Activated CD8-positive, alpha-beta T cell treated with anti-CD3 and anti-CD28 coated beads, Interleukin-2, amount 10 ng/mL, durations not matched to agents 7 days and 5 days (primary cell): ENCODE data around the gene HSPB8. TPM values are rescaled to one million over a fixed set of nuclear protein-coding genes. Genes with fewer than 3 reads are reported as not detected.
"Not testable (repeated sequence)": the region's sequence is repeated elsewhere in the genome, so short reads cannot be mapped to it uniquely, and the experiment has no call there.

ENCODE experiments used
- ATAC-seq: fragments of 150-1000 bp; cut with Tn5 transposase; one replicate; pipeline ENCODE4 v1.10.0; 2021; ENCODE audit warnings: moderate library complexity
- CTCF ChIA-PET: fragments of 350-600 bp; sonication (Branson Sonifier 250); formaldehyde crosslinking; loops from one replicate; lab custom pipeline; 2021; ENCODE audit warnings: antibody characterized with exemption; lab: Charles Lee
- POLR2A ChIA-PET: fragments of 350-600 bp; sonication (Branson Sonifier 250); formaldehyde crosslinking; loops from one replicate; lab custom pipeline; 2021; ENCODE audit warnings: antibody characterized with exemption; lab: Charles Lee
- DNase-seq: peaks from one replicate; pipeline ENCODE4 v3.0.0-alpha.2; 2020
- H3K27ac Mint-ChIP-seq: one replicate; pipeline ENCODE4 v1.8.0; 2021; ENCODE audit warnings: mild to moderate bottlenecking, mixed read lengths
- H3K27me3 Mint-ChIP-seq: one replicate; pipeline ENCODE4 v1.8.0; 2021; ENCODE audit warnings: low read depth, mixed read lengths
- H3K36me3 Mint-ChIP-seq: one replicate; pipeline ENCODE4 v1.8.0; 2021; ENCODE audit warnings: low read depth, mixed read lengths
- H3K4me1 Mint-ChIP-seq: one replicate; pipeline ENCODE4 v1.8.0; 2021; ENCODE audit warnings: low read depth, mixed read lengths
- H3K4me3 Mint-ChIP-seq: one replicate; pipeline ENCODE4 v1.8.0; 2021; ENCODE audit warnings: mild to moderate bottlenecking, mixed read lengths
- H3K9me3 Mint-ChIP-seq: one replicate; pipeline ENCODE4 v1.8.0; 2022; ENCODE audit warnings: mixed read lengths; ENCODE audit not compliant: insufficient read depth
- total RNA-seq, 2 experiments: library from RNA; stranded (reverse); gene quantifications; one replicate each; pipeline ENCODE4 v1.2.3, GENCODE V29; 2021

The HSPB8 gene
- total RNA-seq, 2 experiments from 2014 or later: not detected

DNA sequence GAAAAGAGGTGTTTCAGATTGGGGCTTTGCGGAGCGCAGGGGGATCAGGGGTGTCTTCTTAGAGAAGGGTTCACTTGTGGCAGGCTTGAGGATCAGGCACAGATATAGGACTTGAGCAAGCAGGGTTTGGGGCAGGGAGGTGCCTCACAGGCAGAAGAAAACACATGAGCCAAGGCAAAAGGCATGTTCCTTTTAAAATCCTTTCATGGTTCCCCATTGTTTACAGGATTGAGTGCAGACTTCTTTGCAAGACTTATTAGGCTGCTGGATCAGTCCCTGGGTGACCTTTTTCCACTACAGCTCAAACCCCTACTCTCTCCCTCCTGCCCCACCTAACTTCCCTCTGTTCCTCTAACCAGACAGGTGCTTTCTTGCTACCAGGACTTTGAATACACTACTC, 19.7 kb downstream of the HSPB8 start:
- no peaks in the 10 kb centered on the region for H3K9me3 Mint-ChIP-seq
- ChIA-PET CTCF (no interaction called here), POLR2A (no interaction called here)
- DNase-seq (no peak), ATAC-seq (no peak)
- no peaks in the 10 kb centered on the region for H3K4me1 Mint-ChIP-seq
- H3K4me3 Mint-ChIP-seq: no peak overlapping the region
- H3K27ac Mint-ChIP-seq: no peak overlapping the region
- no peaks in the 10 kb centered on the region for H3K36me3 Mint-ChIP-seq
- no peaks in the 10 kb centered on the region for H3K27me3 Mint-ChIP-seq

DNA sequence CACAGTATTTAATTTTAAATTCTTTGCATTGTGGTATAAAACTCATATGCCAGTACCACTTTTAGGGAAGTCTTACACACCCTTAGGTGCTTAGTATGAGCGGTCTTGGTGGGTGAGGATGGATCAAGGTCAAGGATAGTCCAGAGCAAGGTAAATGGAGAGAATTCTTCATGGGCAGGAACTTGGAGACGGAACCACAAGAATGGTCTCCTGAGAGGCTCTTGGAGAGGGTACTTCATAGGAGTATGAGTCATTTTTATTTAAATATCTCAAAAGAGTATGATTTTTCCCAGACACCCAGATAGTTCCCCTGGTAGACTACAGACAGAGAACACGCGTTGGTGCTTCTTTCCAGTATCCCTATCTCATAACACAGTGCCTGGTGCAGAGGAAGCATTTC, 21.9 kb downstream of the HSPB8 start:
- ATAC-seq: no peak
- H3K9me3 Mint-ChIP-seq: no peaks in the 10 kb centered on the region

DNA sequence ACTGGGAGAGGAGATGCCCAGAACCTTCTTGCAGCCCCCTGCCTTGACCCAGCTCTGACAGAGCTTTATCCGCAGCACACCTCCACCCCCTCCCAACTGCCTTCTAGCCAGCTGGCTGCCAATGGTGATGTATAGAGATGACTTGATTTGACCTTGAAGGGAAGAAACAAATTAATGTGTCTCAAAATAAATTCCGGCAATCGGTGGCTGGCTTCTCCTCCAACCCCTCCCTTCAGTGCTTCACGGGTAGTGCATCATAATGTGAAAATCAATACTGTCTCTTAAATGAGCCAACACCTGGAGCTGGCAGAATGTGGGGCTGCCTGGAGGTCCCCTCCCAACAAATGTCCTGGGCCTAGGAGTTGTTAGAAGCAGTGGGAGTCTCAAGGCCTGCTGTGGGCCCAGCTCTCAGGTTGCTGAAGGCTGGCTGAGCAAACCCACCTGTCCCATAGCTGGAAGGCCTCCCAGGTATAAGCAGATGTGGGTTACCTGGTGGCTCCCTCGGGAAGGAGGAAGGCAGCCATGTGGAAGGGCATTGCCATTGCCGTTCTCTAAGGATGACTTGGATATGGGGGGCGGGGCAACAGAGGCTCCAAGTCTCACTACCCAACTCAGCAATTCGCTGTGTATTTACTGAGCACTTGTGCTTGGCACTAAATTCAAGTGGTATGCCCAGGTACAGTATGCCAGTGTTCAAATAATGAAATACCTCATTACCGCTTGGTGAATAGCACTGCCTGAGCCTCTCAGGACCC, 23.2 kb downstream of the HSPB8 start:
- CTCF ChIA-PET: no interaction called here
- ATAC-seq: no peak

More for the DNA sequence above, 21.9 kb downstream of the HSPB8 start:
- no peak for DNase-seq
- H3K27me3 Mint-ChIP-seq: no peaks in the 10 kb centered on the region
- no peaks in the 10 kb centered on the region for H3K36me3 Mint-ChIP-seq
- no peak overlapping the region for H3K4me3 Mint-ChIP-seq
- no peak overlapping the region for H3K27ac Mint-ChIP-seq
- POLR2A ChIA-PET: no interaction called here
- no peaks in the 10 kb centered on the region for H3K4me1 Mint-ChIP-seq
- CTCF ChIA-PET: no interaction called here

DNA sequence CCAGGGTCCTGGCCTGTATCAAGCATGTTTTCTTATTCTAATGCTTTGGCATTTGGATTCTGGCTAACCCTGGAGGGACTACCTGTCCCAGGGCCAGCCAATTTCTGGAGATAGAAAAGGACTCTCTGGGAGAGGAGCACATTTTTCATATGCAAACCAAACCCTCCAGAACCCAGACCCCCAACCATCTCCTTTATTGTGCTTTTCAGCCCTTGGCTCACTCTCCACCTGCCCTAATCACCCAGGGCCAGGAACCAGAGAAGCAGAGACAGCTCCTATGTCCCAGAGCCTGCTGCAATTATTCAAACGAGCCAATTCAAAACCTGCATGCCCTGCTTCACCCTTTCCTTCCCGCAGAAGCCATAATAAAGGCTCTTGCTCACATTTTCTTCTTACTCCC, 23.8 kb downstream of the HSPB8 start:
- no peak for DNase-seq
- ChIA-PET CTCF (no interaction called here), POLR2A (no interaction called here)
- no peaks in the 10 kb centered on the region for H3K27me3 Mint-ChIP-seq
- no peak overlapping the region for H3K27ac Mint-ChIP-seq
- no peaks in the 10 kb centered on the region for H3K4me1 Mint-ChIP-seq
- H3K36me3 Mint-ChIP-seq: no peaks in the 10 kb centered on the region
- ATAC-seq: no peak
- H3K4me3 Mint-ChIP-seq: no peak overlapping the region
- no peaks in the 10 kb centered on the region for H3K9me3 Mint-ChIP-seq

More for the DNA sequence above, 23.2 kb downstream of the HSPB8 start:
- H3K27me3 Mint-ChIP-seq: no peaks in the 10 kb centered on the region
- no peaks in the 10 kb centered on the region for H3K9me3 Mint-ChIP-seq
- H3K4me3 Mint-ChIP-seq: no peak overlapping the region
- H3K27ac Mint-ChIP-seq: no peak overlapping the region
- no peak for DNase-seq
- no peaks in the 10 kb centered on the region for H3K36me3 Mint-ChIP-seq
- POLR2A ChIA-PET: no interaction called here
- no peaks in the 10 kb centered on the region for H3K4me1 Mint-ChIP-seq

DNA sequence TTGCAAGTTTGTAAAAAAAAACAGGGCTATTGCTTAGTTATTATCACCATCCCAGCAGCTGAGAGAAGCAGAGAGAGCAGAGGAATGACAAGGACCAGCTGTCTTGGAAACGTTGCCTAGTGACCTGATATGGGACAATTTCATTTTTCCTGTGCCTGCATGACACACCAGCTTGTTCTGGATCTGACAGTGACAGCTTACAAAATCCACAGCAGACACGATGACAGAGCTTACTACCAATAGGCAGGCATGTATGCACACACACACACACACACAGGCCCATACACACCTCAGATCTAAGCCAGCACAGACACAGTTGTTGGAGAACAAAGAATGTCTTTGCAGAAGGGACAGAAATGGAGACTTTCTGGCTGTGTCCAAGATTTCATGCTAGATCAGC, 25.4 kb downstream of the HSPB8 start:
- DNase-seq (no peak), ATAC-seq (no peak)
- Mint-ChIP-seq H3K27me3 (no peaks in the 10 kb centered on the region), H3K4me1 (no peaks in the 10 kb centered on the region), H3K27ac (no peak overlapping the region), H3K9me3 (no peaks in the 10 kb centered on the region), H3K36me3 (no peaks in the 10 kb centered on the region), H3K4me3 (no peak overlapping the region)
- ChIA-PET POLR2A (no interaction called here), CTCF (no interaction called here)

DNA sequence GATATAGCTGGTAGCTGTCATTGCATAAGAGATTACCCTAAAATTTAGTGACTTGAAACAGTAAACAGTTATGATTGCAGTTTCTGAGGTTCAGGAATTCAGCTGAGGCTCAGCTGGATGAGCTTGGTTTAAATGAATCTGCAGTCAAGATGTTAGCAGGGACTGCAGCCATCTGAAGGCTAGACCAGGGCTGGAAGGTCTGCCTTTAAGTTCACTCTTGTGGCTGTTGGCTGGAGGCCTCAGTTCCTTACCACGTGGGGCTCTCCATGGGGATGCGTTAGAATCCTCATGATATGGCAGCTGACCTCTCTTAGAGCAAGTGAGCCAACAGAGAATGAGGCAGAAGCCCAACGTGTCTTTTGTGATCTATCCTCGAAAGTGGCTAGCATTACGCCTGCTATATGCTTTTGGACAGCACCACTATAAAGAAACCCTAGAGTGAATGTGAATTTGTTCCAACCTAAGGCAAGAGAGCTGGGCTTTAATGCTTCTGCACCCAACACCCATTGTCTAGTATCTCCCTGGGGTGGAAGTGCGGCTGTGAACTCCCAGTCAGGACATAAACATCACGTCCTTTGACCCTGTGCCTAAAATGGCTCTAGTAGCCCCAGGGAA, 26.0 kb downstream of the HSPB8 start:
- Mint-ChIP-seq H3K9me3 (no peaks in the 10 kb centered on the region), H3K27me3 (no peaks in the 10 kb centered on the region), H3K27ac (no peak overlapping the region), H3K4me3 (no peak overlapping the region), H3K36me3 (no peaks in the 10 kb centered on the region), H3K4me1 (no peaks in the 10 kb centered on the region)
- CTCF ChIA-PET: no interaction called here
- POLR2A ChIA-PET: no interaction called here
- DNase-seq (no peak), ATAC-seq (no peak)

DNA sequence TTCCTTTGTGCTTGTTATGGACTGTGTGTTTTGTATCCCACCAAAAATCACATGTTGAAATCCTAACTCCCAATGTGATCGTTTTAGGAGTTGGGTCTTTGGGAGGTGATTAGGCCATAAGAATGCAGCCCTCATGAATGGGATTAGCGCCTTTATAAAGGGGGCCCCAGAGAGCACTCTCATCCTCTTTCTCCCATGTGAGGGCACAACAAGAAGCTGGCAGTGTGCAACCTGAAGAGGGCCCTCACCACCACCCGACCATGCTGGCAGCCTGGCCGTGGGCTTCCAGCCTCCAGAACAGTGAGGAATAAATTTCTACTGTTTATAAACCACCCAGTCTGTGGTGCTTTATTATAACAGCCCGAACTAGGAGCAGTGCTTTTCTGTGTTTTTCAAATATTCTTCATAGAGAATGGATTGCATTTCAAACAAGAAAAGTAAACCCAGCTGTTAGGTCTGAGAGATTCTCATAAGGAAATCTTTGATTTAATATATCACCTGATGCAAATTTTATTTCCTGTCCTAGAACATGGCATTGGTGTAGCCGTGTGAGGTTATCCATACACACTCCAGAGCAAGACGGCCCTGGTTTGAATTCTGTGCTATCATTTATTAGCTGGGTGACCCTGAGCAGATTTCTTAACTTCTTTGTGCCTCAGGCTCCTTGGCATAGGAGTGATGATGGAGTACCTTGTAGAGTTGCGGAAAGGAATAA, 27.8 kb downstream of the HSPB8 start:
- CTCF ChIA-PET: no interaction called here
- no peak overlapping the region for H3K27ac Mint-ChIP-seq

DNA sequence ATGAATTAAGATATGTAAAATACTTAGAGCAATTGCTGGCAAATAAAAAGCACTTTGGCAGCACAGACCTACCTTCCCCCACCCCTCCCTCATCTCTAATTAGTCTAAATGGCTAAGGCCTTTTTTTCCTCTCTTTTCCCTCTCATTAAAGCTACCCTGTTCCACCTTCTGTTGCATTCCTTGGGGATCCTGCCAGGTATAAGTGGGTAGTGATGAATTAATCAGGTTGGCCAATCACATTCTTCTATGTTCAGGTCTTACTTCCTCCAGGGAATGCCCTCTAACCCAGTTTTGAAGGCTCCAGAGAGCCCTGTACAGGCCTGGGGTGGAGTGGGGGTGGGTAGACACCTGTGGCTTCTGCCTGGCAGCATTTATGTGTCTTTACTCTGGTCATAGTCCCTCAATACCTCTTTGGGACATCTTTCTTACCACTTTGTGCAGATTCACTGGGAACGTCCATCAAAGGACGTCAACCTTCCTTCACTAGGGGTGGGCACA, 28.4 kb downstream of the HSPB8 start:
- no peak overlapping the region for H3K27ac Mint-ChIP-seq
- no peaks in the 10 kb centered on the region for H3K9me3 Mint-ChIP-seq
- ATAC-seq (no peak), DNase-seq (no peak)
- H3K4me1 Mint-ChIP-seq: no peaks in the 10 kb centered on the region
- ChIA-PET POLR2A (no interaction called here), CTCF (no interaction called here)
- H3K27me3 Mint-ChIP-seq: no peaks in the 10 kb centered on the region
- H3K4me3 Mint-ChIP-seq: no peak overlapping the region
- H3K36me3 Mint-ChIP-seq: no peaks in the 10 kb centered on the region

More for the DNA sequence above, 27.8 kb downstream of the HSPB8 start:
- no peaks in the 10 kb centered on the region for H3K4me1 Mint-ChIP-seq
- no peaks in the 10 kb centered on the region for H3K27me3 Mint-ChIP-seq
- H3K4me3 Mint-ChIP-seq: no peak overlapping the region
- POLR2A ChIA-PET: no interaction called here
- DNase-seq: no peak
- H3K9me3 Mint-ChIP-seq: no peaks in the 10 kb centered on the region
- no peaks in the 10 kb centered on the region for H3K36me3 Mint-ChIP-seq
- no peak for ATAC-seq

DNA sequence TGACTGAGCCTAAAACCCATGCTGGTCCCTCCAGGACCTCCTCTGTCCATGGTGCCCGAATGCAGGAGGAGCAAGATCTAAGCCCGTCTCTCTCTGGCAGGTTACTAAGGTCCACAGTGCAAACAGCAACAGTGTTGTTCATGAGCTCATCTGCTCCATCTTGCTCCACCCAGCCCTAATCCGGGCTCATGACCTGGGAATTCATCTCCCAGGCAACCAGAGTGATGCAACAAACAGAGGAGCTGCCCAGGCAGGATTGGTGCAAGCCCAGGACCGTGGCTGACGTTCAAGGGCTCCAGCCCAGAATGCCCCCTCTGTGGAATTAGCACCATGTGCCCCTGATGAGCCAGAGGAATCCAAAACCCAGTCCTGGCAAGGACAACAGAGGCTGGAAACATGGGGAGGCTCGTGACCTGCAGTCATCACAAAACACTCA, 29.9 kb downstream of the HSPB8 start:
- ATAC-seq (no peak), DNase-seq (no peak)
- Mint-ChIP-seq H3K27ac (no peak overlapping the region), H3K4me3 (no peak overlapping the region), H3K4me1 (no peaks in the 10 kb centered on the region), H3K9me3 (no peaks in the 10 kb centered on the region), H3K36me3 (no peaks in the 10 kb centered on the region), H3K27me3 (no peaks in the 10 kb centered on the region)
- POLR2A ChIA-PET: no interaction called here
- CTCF ChIA-PET: no interaction called here

DNA sequence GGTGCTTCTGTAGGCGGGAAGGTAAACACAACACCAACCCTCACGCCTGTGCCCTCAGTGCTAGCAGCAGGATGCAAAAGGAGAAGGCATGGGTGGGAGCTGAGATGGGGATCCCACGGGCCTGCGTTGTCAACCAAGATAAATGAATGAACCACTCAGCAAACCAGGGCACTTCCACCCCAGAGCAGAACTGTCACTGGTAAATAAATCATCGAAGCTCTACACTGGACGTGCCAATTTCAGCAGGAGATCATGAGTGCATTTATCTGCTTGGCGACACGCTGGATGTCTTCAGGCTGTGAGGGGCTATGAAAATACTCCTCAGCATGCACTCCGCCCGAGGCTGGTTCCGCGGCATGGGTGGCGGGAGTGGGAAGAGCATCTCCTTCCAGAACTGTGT, 33.2 kb downstream of the HSPB8 start:
- no peaks in the 10 kb centered on the region for H3K9me3 Mint-ChIP-seq
- ATAC-seq: no peak
- H3K4me1 Mint-ChIP-seq: no peaks in the 10 kb centered on the region
- H3K27me3 Mint-ChIP-seq: no peaks in the 10 kb centered on the region
- no peak overlapping the region for H3K4me3 Mint-ChIP-seq
- ChIA-PET CTCF (no interaction called here), POLR2A (no interaction called here)
- no peaks in the 10 kb centered on the region for H3K36me3 Mint-ChIP-seq
- no peak for DNase-seq
- H3K27ac Mint-ChIP-seq: no peak overlapping the region

DNA sequence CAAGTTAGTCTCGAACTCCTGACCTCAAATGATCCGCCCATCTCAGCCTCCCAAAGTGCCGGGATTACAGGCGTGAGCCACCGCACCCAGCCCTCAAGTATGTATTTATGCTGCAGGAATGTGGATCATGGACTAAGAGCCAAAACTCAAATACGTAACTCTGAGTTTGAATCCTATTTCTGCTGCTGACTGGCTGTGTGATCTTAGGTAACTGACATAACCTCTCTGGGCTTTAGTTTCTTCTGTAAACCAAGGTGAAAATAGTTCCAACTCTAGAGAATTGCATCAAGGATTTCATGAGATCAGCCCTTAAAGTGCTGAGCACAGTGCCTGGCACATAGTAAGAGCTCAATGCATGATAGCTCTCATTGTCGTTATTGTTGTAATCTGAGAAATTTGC, 37.4 kb downstream of the HSPB8 start:
- no peak overlapping the region for H3K4me3 Mint-ChIP-seq
- no peaks in the 10 kb centered on the region for H3K4me1 Mint-ChIP-seq
- CTCF ChIA-PET: no interaction called here
- DNase-seq (no peak), ATAC-seq (no peak)
- H3K27me3 Mint-ChIP-seq: no peaks in the 10 kb centered on the region
- no peak overlapping the region for H3K27ac Mint-ChIP-seq
- POLR2A ChIA-PET: no interaction called here
- no peaks in the 10 kb centered on the region for H3K9me3 Mint-ChIP-seq
- H3K36me3 Mint-ChIP-seq: no peaks in the 10 kb centered on the region

DNA sequence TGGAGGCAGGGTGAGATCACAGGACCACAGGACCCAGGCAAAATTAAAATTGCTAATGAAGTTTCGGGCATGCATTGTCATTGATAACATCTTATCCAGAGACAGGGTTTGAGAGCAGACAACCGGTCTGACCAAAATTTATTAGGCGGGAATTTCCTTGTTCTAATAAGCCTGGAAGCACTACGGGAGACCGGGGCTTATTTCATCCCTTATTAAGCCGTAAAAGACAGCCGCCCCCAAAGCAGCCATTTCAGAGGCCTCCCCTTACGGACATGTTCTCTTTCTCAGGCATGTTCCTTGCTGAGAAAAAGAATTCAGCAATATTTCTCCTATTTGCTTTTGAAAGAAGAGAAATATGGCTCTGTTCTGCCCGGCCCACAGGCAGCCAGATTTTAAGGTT, 40.1 kb downstream of the HSPB8 start:
- DNase-seq, ATAC-seq, H3K9me3 Mint-ChIP-seq, H3K27me3 Mint-ChIP-seq, H3K4me3 Mint-ChIP-seq, POLR2A ChIA-PET, H3K27ac Mint-ChIP-seq, H3K4me1 Mint-ChIP-seq, CTCF ChIA-PET, H3K36me3 Mint-ChIP-seq: not testable (repeated sequence)
